DND-41 (cell line): ENCODE results near the gene COPE.

Experiments
- ATAC-seq: fragments of 200-7000 bp; cut with Tn5 transposase; 3 replicates; pipeline ENCODE4 v1.9.1; 2021; ENCODE audit warnings: low read depth; ENCODE audit not compliant: insufficient read depth
- DNase-seq: peaks from one replicate; pipeline ENCODE4 v3.0.0-alpha.2; 2020
- H2AFZ ChIP-seq: 2 replicates; pipeline ENCODE4 v1.6.0; 2012; ENCODE audit warnings: low read depth, low read length
- H3K27ac ChIP-seq: 2 replicates; pipeline ENCODE4 v1.5.1; 2012; ENCODE audit warnings: low read length, inconsistent platforms
- H3K27me3 ChIP-seq: fragments of 200-600 bp; sonication (generic); 2 replicates; pipeline ENCODE4 v1.6.0; 2012; ENCODE audit warnings: low read length, mild to moderate bottlenecking, inconsistent platforms; ENCODE audit not compliant: insufficient read depth, poor library complexity
- H3K36me3 ChIP-seq: 2 replicates; pipeline ENCODE4 v1.5.1; 2012; ENCODE audit warnings: low read length, inconsistent platforms; ENCODE audit not compliant: insufficient read depth
- H3K4me1 ChIP-seq: 2 replicates; pipeline ENCODE4 v1.5.1; 2012; ENCODE audit warnings: mild to moderate bottlenecking, low read length; ENCODE audit not compliant: insufficient read depth
- H3K4me2 ChIP-seq: 2 replicates; pipeline ENCODE4 v1.6.0; 2012; ENCODE audit warnings: mild to moderate bottlenecking, moderate library complexity, low read length, inconsistent platforms; ENCODE audit not compliant: insufficient read depth
- H3K4me3 ChIP-seq, 2 experiments: fragments of 200-600 bp in 1 of 2; shearing (Covaris generic) in 1 of 2; 2 replicates each; pipeline ENCODE4 v1.5.1; 2012 to 2016; ENCODE audit warnings: inconsistent platforms in 2 of 2, low read length in 2 of 2, mild to moderate bottlenecking in 2 of 2, low read depth in 1 of 2, moderate library complexity in 1 of 2
- H3K79me2 ChIP-seq: 2 replicates; pipeline ENCODE4 v1.6.0; 2012; ENCODE audit warnings: low read length, inconsistent platforms; ENCODE audit not compliant: insufficient read depth
- H3K9ac ChIP-seq: 2 replicates; pipeline ENCODE4 v1.6.0; 2012; ENCODE audit warnings: low read depth, mild to moderate bottlenecking, inconsistent platforms, low read length, moderate library complexity
- H3K9me3 ChIP-seq: 2 replicates; pipeline ENCODE4 v1.5.1; 2012; ENCODE audit warnings: low read length, moderate library complexity, mild to moderate bottlenecking, inconsistent platforms; ENCODE audit not compliant: insufficient read depth, severe bottlenecking
- H4K20me1 ChIP-seq: 2 replicates; pipeline ENCODE4 v1.6.0; 2012; ENCODE audit warnings: low read length; ENCODE audit not compliant: insufficient read depth
- CTCF ChIP-seq: IDR thresholded peaks from 2 replicates; pipeline ENCODE4 v1.5.1; 2012; ENCODE audit warnings: borderline replicate concordance, low read length, moderate library complexity, mild to moderate bottlenecking; ENCODE audit not compliant: poor library complexity, severe bottlenecking; ENCODE audit errors: extremely low read depth
- EZH2 ChIP-seq: IDR thresholded peaks from 3 replicates; pipeline ENCODE4 v1.6.1; 2012; ENCODE audit warnings: borderline replicate concordance, low read depth, mild to moderate bottlenecking, moderate library complexity, low read length, inconsistent platforms; ENCODE audit not compliant: severe bottlenecking

Gene COPE

GRCh38 chr19:18897094-18898029, 21.8 kb downstream of the COPE start:
- ATAC-seq (no peak), DNase-seq (no peak)
- Histone ChIP-seq H3K27me3 (no peaks in the 10 kb centered on the region), H4K20me1 (peaks cover 12% of the 10 kb centered on the region; the same call in 1 of the 2 replicates), H3K4me1 (no peaks in the 10 kb centered on the region), H3K9me3 (no peaks in the 10 kb centered on the region), H3K36me3 (peaks cover 28% of the 10 kb centered on the region), H3K4me3 (no peak overlapping the region), H3K27ac (no peak overlapping the region), H3K79me2 (no peaks in the 10 kb centered on the region), H3K9ac (no peak overlapping the region), H2AFZ (no peak overlapping the region), H3K4me2 (no peak overlapping the region)
- TF ChIP-seq EZH2, result no peak
- TF ChIP-seq CTCF, result no peak

DNA sequence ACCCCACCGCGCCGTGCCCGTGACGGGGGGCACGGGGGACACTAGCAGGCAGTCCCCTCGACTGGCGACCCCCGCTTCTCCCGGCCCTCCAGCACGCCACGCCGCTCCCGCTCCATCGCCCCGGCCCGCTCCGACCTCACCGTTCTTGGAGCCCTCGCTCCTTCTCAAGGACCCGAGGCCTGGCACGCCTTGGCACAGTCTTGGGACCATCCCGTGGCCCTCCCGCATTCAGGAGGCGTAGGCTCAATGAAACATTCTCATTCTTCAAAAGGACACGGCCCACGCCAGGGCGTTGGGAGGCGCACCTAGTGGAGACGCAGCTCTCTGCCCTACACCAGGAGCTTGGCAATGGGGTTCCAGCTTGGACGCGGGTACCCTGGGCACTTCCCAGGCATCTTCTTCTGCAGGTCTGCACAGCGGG, 22.8 kb downstream of the COPE start:
- no peak overlapping the region for H3K27ac ChIP-seq
- no peak for ATAC-seq
- H3K4me1 ChIP-seq, result no peaks in the 10 kb centered on the region
- peaks cover 27% of the 10 kb centered on the region for H3K36me3 ChIP-seq
- peaks cover 12% of the 10 kb centered on the region; the same call in 1 of the 2 replicates for H4K20me1 ChIP-seq
- TF ChIP-seq EZH2 (no peak), CTCF (no peak)
- H3K9me3 ChIP-seq, result no peaks in the 10 kb centered on the region
- H3K4me3 ChIP-seq, result no peak overlapping the region
- no peak overlapping the region for H3K9ac ChIP-seq
- H2AFZ ChIP-seq, result no peak overlapping the region
- H3K4me2 ChIP-seq, result no peak overlapping the region
- no peaks in the 10 kb centered on the region for H3K27me3 ChIP-seq
- DNase-seq, result no peak
- H3K79me2 ChIP-seq, result no peaks in the 10 kb centered on the region

DNA sequence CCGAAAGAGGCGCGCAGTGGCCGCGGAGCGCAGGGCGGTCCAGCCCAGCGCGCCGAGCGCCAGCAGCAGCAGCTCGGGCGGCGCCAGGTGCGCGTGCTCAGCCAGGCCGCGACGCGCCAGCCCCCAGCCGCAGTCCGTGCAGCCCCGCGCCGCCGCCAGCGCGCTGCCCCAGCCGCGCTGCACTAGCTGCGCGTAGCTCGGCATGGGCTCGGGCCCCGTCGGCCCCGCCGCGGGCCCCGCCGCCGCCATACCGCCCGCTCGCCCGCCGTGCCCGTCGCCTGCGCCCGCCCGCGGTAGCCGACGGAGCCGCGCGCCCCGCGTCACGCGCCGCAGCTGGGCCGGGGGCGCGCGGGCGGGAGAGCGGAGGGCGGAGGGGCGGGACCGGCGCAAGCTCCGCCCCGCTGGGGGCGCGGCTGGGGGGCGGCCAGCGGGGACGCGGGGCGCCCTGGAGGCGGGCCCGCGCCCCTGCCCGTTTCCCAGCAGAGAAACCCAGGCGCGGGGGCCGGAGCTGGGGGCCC, 23.3 kb downstream of the COPE start, which contains the start of gene CERS1:
TSS of gene CERS1 (minus strand) at position 335 of the 518 bp plus-strand sequence. CDS start at position 249, 86 bp downstream.
- Histone ChIP-seq H3K27ac (no peak within 1 kb of the TSS), H3K9me3 (no peaks in the 10 kb centered on the region), H3K4me1 (no peaks in the 10 kb centered on the region), H4K20me1 (peaks cover 8% of the 10 kb centered on the region; the same call in 1 of the 2 replicates), H2AFZ (no peak within 1 kb of the TSS), H3K4me2 (no peak within 1 kb of the TSS), H3K4me3 (no peak within 1 kb of the TSS), H3K9ac (no peak within 1 kb of the TSS), H3K36me3 (peaks cover 21% of the 10 kb centered on the region), H3K27me3 (no peaks in the 10 kb centered on the region), H3K79me2 (no peaks in the 10 kb centered on the region)
- TF ChIP-seq EZH2 (no peak), CTCF (no peak)
- ATAC-seq (no peak), DNase-seq (no peak)
